ENCODE measurements around the gene ALOX15. TPM values are rescaled to one million over a fixed set of nuclear protein-coding genes. Genes with fewer than 3 reads are reported as not detected.

Gene ALOX15
- total RNA-seq, 1 experiment from 2014 or later = 0.41 TPM

DNA sequence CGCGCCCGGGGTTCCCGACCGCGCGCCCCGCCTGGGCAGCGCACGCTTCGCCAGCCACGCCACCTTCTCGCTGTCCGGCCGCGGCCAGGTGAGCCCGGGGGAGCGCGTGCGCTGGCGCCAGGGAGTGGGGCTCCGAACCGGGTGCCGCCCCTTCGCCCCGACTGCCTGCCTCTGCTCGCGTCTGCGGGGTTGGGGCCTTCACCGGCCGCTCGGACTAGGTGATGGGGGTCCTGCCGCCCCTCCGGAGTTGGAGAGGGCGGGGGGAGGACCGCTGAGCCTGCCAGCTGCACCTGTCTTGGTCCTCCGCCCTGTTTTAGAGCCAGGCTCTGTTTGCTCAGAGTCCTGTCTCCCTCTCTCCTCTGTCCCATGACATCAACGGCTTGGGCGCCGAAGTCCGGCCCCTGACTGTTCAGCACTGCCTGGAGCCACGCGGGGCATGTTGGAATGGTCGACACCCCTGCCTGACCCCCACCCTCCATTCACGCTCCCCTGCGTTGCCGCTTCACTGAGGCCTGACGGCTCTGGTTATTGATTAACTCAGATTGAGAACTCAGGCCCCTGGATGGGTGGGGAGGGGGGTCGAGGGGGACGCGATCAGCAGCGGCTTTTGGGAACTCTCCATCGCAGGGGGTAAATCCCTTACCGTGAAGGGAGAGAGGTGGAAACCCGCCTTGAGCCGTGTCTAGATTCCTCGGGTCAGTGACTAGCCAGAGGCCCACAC lies 56.4 kb downstream of the ALOX15 start:
- in situ Hi-C loops (cut with HindIII; ENCODE audit: low sequenced_read_pairs) = no loop called here

GRCh38 chr17:4584101-4584916 lies 57.2 kb downstream of the ALOX15 start, which contains the start of gene SMTNL2:
Gene SMTNL2, plus strand, starts transcription at chr17:4584529. Its CDS starts 77 bp downstream, at chr17:4584606.
- no peak for DNase-seq (ENCODE audit: low spot score)
- in situ Hi-C loops (cut with HindIII; ENCODE audit: low sequenced_read_pairs) = no loop called here

More for the DNA sequence above, 56.4 kb downstream of the ALOX15 start:
- DNase-seq (ENCODE audit: low spot score) = no peak

DNA sequence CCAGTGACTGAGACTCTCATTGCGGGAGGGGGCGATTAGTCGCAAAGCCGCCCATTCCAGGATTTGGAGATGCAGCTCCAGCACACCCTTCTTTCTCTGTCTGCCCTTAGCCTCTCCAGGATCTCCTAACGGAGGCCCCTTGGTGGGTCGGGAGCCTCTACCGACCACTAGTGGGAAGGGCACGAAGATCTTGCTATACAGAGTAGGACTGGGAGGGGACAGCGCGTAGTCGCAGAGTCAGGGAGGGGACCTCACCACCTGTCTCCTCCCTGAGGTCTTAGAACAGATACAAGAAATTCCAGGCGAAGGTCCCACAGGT lies 57.7 kb downstream of the ALOX15 start:
- in situ Hi-C loops (cut with HindIII; ENCODE audit: low sequenced_read_pairs) = no loop called here

GRCh38 chr17:4583206-4583605 lies 58.3 kb downstream of the ALOX15 start:
- in situ Hi-C loops (cut with HindIII; ENCODE audit: low sequenced_read_pairs) = no loop called here
- no peak for DNase-seq (ENCODE audit: low spot score)

More for the DNA sequence above, 57.7 kb downstream of the ALOX15 start:
- DNase-seq (ENCODE audit: low spot score) = peak; percentile 27

DNA sequence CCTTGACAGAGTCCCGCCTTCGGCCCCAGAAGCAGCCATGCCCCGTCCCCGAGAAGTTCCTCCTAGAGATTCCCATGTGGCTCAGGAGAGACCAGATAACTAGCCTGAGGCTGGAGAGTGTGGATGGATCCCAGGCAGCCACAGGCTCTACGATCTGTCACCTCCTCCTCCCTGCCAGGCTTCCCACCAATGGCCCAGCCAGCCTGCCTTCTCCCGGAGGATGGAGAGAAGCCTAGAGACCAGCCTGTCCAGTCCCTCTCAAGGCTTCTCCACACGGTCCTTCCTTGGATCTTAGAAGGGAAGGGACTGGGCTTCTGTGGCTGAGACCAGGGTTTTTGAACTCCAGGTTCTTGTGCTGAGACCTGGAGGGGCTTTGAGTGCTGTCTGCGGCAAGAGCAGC lies 58.8 kb downstream of the ALOX15 start:
- in situ Hi-C loops (cut with HindIII; ENCODE audit: low sequenced_read_pairs) = no loop called here
- DNase-seq (ENCODE audit: low spot score) = peak; percentile 32

GRCh38 chr17:4582101-4582501 lies 59.4 kb downstream of the ALOX15 start:
- DNase-seq (ENCODE audit: low spot score) = no peak
- in situ Hi-C loops (cut with HindIII; ENCODE audit: low sequenced_read_pairs) = no loop called here

Other genes starting within 250 kb of the ALOX15 start
- 0.12 and 1.2 TPM in 2 replicates for gene SPNS3, start 207.7 kb downstream of the ALOX15 start, total RNA-seq (2014; rRNA removed; shearing (Covaris generic))
- gene SPNS2, start 142.8 kb downstream of the ALOX15 start, total RNA-seq (2014; rRNA removed; shearing (Covaris generic)) = 58.1 and 61.5 TPM in 2 replicates
- 89.3 and 91.6 TPM in 2 replicates for gene MYBBP1A, start 86.3 kb downstream of the ALOX15 start, total RNA-seq (2014; rRNA removed; shearing (Covaris generic))
- 5.3 TPM in 1 of 2 replicates, not detected in the other for gene GGT6, start 81.1 kb downstream of the ALOX15 start, total RNA-seq (2014; rRNA removed; shearing (Covaris generic))
- not detected in 2 replicates for gene SMTNL2, start 57.1 kb downstream of the ALOX15 start, total RNA-seq (2014; rRNA removed; shearing (Covaris generic))
- gene PELP1, start 62.5 kb upstream of the ALOX15 start, total RNA-seq (2014; rRNA removed; shearing (Covaris generic)) = 40.1 and 53.6 TPM in 2 replicates
- gene ARRB2, start 69.0 kb upstream of the ALOX15 start, total RNA-seq (2014; rRNA removed; shearing (Covaris generic)) = 38.1 and 45.1 TPM in 2 replicates
- gene MED11, start 89.8 kb upstream of the ALOX15 start, total RNA-seq (2014; rRNA removed; shearing (Covaris generic)) = 24.3 and 29.8 TPM in 2 replicates
- 0.68 TPM in 1 of 2 replicates, not detected in the other for gene ZMYND15, start 98.2 kb upstream of the ALOX15 start, total RNA-seq (2014; rRNA removed; shearing (Covaris generic))
- gene CXCL16, start 98.2 kb upstream of the ALOX15 start, total RNA-seq (2014; rRNA removed; shearing (Covaris generic)) = 0.86 TPM in 1 of 2 replicates, not detected in the other
- gene TM4SF5, start 130.2 kb upstream of the ALOX15 start, total RNA-seq (2014; rRNA removed; shearing (Covaris generic)) = not detected in 2 replicates
- gene VMO1, start 144.7 kb upstream of the ALOX15 start, total RNA-seq (2014; rRNA removed; shearing (Covaris generic)) = not detected in 2 replicates
- not detected in 2 replicates for gene GLTPD2, start 147.3 kb upstream of the ALOX15 start, total RNA-seq (2014; rRNA removed; shearing (Covaris generic))
- 390 and 445 TPM in 2 replicates for gene PSMB6, start 154.5 kb upstream of the ALOX15 start, total RNA-seq (2014; rRNA removed; shearing (Covaris generic))
- 20.9 and 28.4 TPM in 2 replicates for gene PLD2, start 165.5 kb upstream of the ALOX15 start, total RNA-seq (2014; rRNA removed; shearing (Covaris generic))
- 33.8 and 48.3 TPM in 2 replicates for gene MINK1, start 191.7 kb upstream of the ALOX15 start, total RNA-seq (2014; rRNA removed; shearing (Covaris generic))